Measurements from ENCODE around the gene PI16. TPM values are rescaled to one million over a fixed set of nuclear protein-coding genes. Genes with fewer than 3 reads are reported as not detected.

The PI16 gene
- polyA plus RNA-seq, 1 donor (not counting 4 experiments of a cell fraction or from before 2014, with no cell fraction given): not detected

GRCh38 chr6:37013516-37014491 is 59.3 kb downstream of the PI16 start:
- H2AFZ ChIP-seq (ENCODE audit: control insufficient read depth, low read length): no peak overlapping the region
- H3K79me2 ChIP-seq (ENCODE audit: control insufficient read depth, insufficient read depth, low read length): no peaks in the 10 kb centered on the region
- H3K27ac ChIP-seq (ENCODE audit: control insufficient read depth, insufficient read depth, low read length): no peak overlapping the region
- no peaks in the 10 kb centered on the region for H3K9me3 ChIP-seq (ENCODE audit: control insufficient read depth, low read depth, low read length)
- no peaks in the 10 kb centered on the region for H3K9me1 ChIP-seq (ENCODE audit: control insufficient read depth, extremely low read depth, insufficient read depth, low read length)
- H3K9ac ChIP-seq (ENCODE audit: control insufficient read depth, extremely low read depth, insufficient read depth, low read length): no peak overlapping the region
- H4K20me1 ChIP-seq (ENCODE audit: control insufficient read depth, extremely low read depth, insufficient read depth, low read length): no peaks in the 10 kb centered on the region
- H3K4me1 ChIP-seq (ENCODE audit: control insufficient read depth, extremely low read depth, insufficient read depth, low read length): peaks cover 8% of the 10 kb centered on the region
- FAIRE-seq (no peak), DNase-seq (ENCODE audit: low read depth, low spot score) (no peak)
- no peak overlapping the region for H3K4me2 ChIP-seq (ENCODE audit: control insufficient read depth, extremely low read depth, insufficient read depth, low read depth, low read length)
- dilution Hi-C loops (cut with MboI; ENCODE audit: extremely low pct_ligation_motif_present, low sequenced_read_pairs): no loop called here
- no peak for TF ChIP-seq EZH2 (IDR thresholded peaks at IDR 0.05; ENCODE audit: low read length)
- TF ChIP-seq CTCF (optimal IDR thresholded peaks at IDR 0.05 in 1 of 3, IDR thresholded peaks at IDR 0.05 in 1 of 3, conservative IDR thresholded peaks at IDR 0.05 in 1 of 3; ENCODE audit: extremely low read depth in 1 of 3, insufficient read depth in 2 of 3, low read length in 3 of 3): no peak
- H3K4me3 ChIP-seq (ENCODE audit: control insufficient read depth in 2 of 3, extremely low read depth in 1 of 3, insufficient read depth in 2 of 3, low read depth in 1 of 3, low read length in 3 of 3): no peak overlapping the region
- no peaks in the 10 kb centered on the region for H3K36me3 ChIP-seq (ENCODE audit: control insufficient read depth in 2 of 2, extremely low read depth in 1 of 2, insufficient read depth in 2 of 2, low read length in 2 of 2)
- H3K27me3 ChIP-seq (ENCODE audit: control insufficient read depth, extremely low read depth, insufficient read depth, low read length): peaks cover 18% of the 10 kb centered on the region

Other genes starting within 250 kb of the PI16 start
- gene CPNE5, start 115.3 kb upstream of the PI16 start, polyA plus RNA-seq: 0.02 to 0.09 TPM (median 0.05 TPM) in 3 replicates
- 36.7 to 45.5 TPM (median 42.5 TPM) in 3 replicates for gene PPIL1, start 79.9 kb upstream of the PI16 start, polyA plus RNA-seq
- gene C6orf89, start 68.8 kb upstream of the PI16 start, polyA plus RNA-seq: 29.0 to 34.9 TPM (median 31.0 TPM) in 3 replicates
- gene MTCH1, start 31.5 kb downstream of the PI16 start, polyA plus RNA-seq: 72.9 to 90.3 TPM (median 88.8 TPM) in 3 replicates
- gene FGD2, start 50.9 kb downstream of the PI16 start, polyA plus RNA-seq: 0.03 to 0.13 TPM (median 0.08 TPM) in 3 replicates
- gene PIM1, start 215.4 kb downstream of the PI16 start, polyA plus RNA-seq: 7.1 to 14.3 TPM (median 10.2 TPM) in 3 replicates

Data from keratinocyte (primary cell).